Neural cell (in vitro differentiated cells): ENCODE measurements around the gene BMP10.

Experiments
- CTCF ChIP-seq: fragments of 450-650 bp; IDR thresholded peaks from 2 replicates; pipeline ENCODE4 v1.5.1; 2014; ENCODE audit warnings: antibody characterized with exemption, mild to moderate bottlenecking, moderate library complexity; ENCODE audit not compliant: poor library complexity, severe bottlenecking
- EP300 ChIP-seq: fragments of 450-650 bp; conservative IDR thresholded peaks from 2 replicates; pipeline ENCODE4 v1.6.1; 2014; ENCODE audit warnings: antibody characterized with exemption, mild to moderate bottlenecking, moderate library complexity; ENCODE audit not compliant: poor library complexity, severe bottlenecking
- EZH2 ChIP-seq: fragments of 200-600, 300-800 bp; shearing (Covaris generic), sonication (generic); IDR thresholded peaks from 2 replicates; pipeline ENCODE4 v1.6.1; 2014; ENCODE audit warnings: antibody characterized with exemption, low read length, borderline replicate concordance, mild to moderate bottlenecking; ENCODE audit not compliant: insufficient read depth, poor library complexity, severe bottlenecking
- REST ChIP-seq: IDR thresholded peaks from 2 replicates; pipeline ENCODE4 v1.6.1; 2012; ENCODE audit warnings: borderline replicate concordance
- TAF1 ChIP-seq: IDR thresholded peaks from 2 replicates; pipeline ENCODE4 v1.6.1; 2012; ENCODE audit warnings: low read depth

DNA sequence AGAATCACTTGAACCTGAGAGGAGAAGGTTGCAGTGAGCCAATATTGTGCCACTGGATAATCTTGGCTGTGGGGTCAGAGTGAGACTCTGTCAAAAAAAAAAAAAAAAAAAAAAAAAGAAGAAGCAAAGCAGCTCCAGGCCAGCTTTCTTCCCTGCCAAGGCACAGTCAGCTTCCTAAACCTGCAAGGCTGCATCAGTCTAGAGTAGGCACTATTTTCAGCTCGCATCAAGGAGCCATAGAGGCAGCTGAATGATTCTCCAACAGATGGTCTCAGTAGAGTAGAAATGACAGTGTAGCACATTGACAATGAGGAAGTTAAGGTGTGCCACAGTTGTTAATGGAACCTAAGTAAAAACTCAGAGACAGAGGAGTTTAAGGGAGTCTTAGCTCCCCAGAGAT lies 35.6 kb downstream of the BMP10 start:
- TF ChIP-seq EP300 = no peak
- TF ChIP-seq CTCF = no peak
- no peak for TF ChIP-seq EZH2
- TF ChIP-seq TAF1 = no peak
- TF ChIP-seq REST = no peak
